NCI-H2196 treated with DMSO at 0.1 percent for 48 hours (cell line): ENCODE results near the gene PDZK1.
"Not testable (repeated sequence)": the region's sequence is repeated elsewhere in the genome, so short reads cannot be mapped to it uniquely, and the experiment has no call there.

Experiments used
- DNase-seq: peaks from one replicate; lab custom pipeline; 2025; ENCODE audit not compliant: unreplicated experiment; lab: John Stamatoyannopoulos, UW

Gene PDZK1

GRCh38 chr1:145662502-145662901, 44.7 kb downstream of the PDZK1 start:
- not testable (repeated sequence) for DNase-seq

- DNase-seq = not testable (repeated sequence)
These were observed 50.8 kb downstream of the PDZK1 start for GRCh38 chr1:145656245-145656943.

- not testable (repeated sequence) for DNase-seq
These were observed 63.2 kb downstream of the PDZK1 start for GRCh38 chr1:145643990-145644389.

- not testable (repeated sequence) for DNase-seq
These were observed 65.3 kb downstream of the PDZK1 start for GRCh38 chr1:145641886-145642285.

GRCh38 chr1:145636237-145636636, 70.9 kb downstream of the PDZK1 start:
- not testable (repeated sequence) for DNase-seq

- not testable (repeated sequence) for DNase-seq
These were observed 85.0 kb downstream of the PDZK1 start for GRCh38 chr1:145622177-145622576.
